ENCODE results near the gene MARCHF6. TPM values are rescaled to one million over a fixed set of nuclear protein-coding genes. Genes with fewer than 3 reads are reported as not detected.
A peak's percentile ranks its signal among the peaks of the same experiment; 100 is the strongest.

The MARCHF6 gene
- total and polyA plus RNA-seq, 2 experiments from 2014 or later = 70.8 to 77.5 TPM

DNA sequence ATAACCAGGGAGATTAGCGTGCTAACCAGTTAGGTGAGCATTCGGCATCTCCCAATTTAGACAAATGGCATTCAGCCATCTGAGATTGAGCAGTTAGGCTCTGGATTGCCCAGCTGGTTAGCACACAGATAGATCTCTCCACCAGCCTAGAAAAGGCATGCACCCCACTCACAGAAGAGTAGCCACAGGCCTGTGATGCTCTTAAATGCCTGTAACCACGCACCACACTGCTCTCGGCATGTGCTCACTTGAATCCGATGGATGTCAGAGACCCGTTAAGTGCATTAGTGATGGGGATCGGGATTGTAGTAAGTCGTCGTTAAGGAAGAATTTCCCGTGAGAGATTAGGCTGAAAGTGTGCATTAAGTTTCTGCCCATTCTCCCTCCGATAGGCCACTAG is 23.0 kb downstream of the MARCHF6 start:
- Mint-ChIP-seq H3K27me3 (ENCODE audit: insufficient read depth, low read depth, poor library complexity) (peaks cover 2% of the 10 kb centered on the region), H3K4me3 (no peak overlapping the region)

DNA sequence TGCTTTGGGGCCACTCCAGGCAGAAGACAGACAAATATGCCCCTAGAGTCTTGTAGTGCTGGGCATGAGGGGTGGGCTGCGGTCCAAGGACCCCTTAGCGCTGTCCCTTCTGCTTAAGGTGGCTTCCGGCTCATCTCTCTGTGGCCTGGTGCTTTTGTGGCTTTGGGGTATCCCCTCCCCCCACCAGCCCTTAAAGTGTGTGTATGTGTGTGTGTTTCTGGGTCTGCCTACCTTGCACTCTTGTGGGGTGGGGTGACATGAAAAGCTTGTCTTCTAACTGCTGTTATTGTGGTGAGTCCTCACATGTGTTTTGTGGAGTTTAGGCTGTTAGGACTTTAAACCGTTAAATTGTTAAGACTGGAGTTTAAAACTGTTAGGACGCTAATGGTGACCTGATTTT is 23.6 kb downstream of the MARCHF6 start:
- TF ChIP-seq CREB1 (CRISPR knock-in tag; IDR thresholded peaks at IDR 0.05; ENCODE audit: low read depth) (no peak), EZH2 (IDR thresholded peaks at IDR 0.05; ENCODE audit: low read depth, unreplicated experiment) (no peak), ZNF331 (CRISPR knock-in tag; IDR thresholded peaks at IDR 0.05; ENCODE audit: low read depth) (no peak), EZH2phosphoT487 (IDR thresholded peaks at IDR 0.05; ENCODE audit: unreplicated experiment) (no peak), ZNF114 (CRISPR knock-in tag; IDR thresholded peaks at IDR 0.05) (no peak)
- TF ChIP-seq, protein P1, sequence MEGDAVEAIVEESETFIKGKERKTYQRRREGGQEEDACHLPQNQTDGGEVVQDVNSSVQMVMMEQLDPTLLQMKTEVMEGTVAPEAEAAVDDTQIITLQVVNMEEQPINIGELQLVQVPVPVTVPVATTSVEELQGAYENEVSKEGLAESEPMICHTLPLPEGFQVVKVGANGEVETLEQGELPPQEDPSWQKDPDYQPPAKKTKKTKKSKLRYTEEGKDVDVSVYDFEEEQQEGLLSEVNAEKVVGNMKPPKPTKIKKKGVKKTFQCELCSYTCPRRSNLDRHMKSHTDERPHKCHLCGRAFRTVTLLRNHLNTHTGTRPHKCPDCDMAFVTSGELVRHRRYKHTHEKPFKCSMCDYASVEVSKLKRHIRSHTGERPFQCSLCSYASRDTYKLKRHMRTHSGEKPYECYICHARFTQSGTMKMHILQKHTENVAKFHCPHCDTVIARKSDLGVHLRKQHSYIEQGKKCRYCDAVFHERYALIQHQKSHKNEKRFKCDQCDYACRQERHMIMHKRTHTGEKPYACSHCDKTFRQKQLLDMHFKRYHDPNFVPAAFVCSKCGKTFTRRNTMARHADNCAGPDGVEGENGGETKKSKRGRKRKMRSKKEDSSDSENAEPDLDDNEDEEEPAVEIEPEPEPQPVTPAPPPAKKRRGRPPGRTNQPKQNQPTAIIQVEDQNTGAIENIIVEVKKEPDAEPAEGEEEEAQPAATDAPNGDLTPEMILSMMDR (conservative IDR thresholded peaks at IDR 0.05; ENCODE audit: low read depth in 2 of 2) = no peak
- TF ChIP-seq, protein P2, sequence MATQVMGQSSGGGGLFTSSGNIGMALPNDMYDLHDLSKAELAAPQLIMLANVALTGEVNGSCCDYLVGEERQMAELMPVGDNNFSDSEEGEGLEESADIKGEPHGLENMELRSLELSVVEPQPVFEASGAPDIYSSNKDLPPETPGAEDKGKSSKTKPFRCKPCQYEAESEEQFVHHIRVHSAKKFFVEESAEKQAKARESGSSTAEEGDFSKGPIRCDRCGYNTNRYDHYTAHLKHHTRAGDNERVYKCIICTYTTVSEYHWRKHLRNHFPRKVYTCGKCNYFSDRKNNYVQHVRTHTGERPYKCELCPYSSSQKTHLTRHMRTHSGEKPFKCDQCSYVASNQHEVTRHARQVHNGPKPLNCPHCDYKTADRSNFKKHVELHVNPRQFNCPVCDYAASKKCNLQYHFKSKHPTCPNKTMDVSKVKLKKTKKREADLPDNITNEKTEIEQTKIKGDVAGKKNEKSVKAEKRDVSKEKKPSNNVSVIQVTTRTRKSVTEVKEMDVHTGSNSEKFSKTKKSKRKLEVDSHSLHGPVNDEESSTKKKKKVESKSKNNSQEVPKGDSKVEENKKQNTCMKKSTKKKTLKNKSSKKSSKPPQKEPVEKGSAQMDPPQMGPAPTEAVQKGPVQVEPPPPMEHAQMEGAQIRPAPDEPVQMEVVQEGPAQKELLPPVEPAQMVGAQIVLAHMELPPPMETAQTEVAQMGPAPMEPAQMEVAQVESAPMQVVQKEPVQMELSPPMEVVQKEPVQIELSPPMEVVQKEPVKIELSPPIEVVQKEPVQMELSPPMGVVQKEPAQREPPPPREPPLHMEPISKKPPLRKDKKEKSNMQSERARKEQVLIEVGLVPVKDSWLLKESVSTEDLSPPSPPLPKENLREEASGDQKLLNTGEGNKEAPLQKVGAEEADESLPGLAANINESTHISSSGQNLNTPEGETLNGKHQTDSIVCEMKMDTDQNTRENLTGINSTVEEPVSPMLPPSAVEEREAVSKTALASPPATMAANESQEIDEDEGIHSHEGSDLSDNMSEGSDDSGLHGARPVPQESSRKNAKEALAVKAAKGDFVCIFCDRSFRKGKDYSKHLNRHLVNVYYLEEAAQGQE (IDR thresholded peaks at IDR 0.05; ENCODE audit: unreplicated experiment) = no peak
- H3K4me1 Mint-ChIP-seq = peaks cover 15% of the 10 kb centered on the region
- H3K27me3 ChIP-seq (ENCODE audit: insufficient read depth) = no peaks in the 10 kb centered on the region
- H3K4me2 ChIP-seq = no peak overlapping the region
- H3K27me3 Mint-ChIP-seq (ENCODE audit: insufficient read depth, low read depth, poor library complexity) = peaks cover 2% of the 10 kb centered on the region
- H3F3A ChIP-seq (replicated peaks; ENCODE audit: low read depth) = no peaks in the 10 kb centered on the region
- H3K79me2 ChIP-seq (replicated peaks; ENCODE audit: insufficient read depth) = peaks cover 78% of the 10 kb centered on the region
- H3K9me2 ChIP-seq (ENCODE audit: insufficient read depth) = no peaks in the 10 kb centered on the region
- H3K27ac ChIP-seq (ENCODE audit: low read depth) = no peak overlapping the region
- H3K36me3 ChIP-seq (ENCODE audit: insufficient read depth) = peaks cover 6% of the 10 kb centered on the region; the same call in 1 of the 2 replicates
- H3K4me3 ChIP-seq = no peak overlapping the region
- H3K4me1 ChIP-seq (ENCODE audit: insufficient read depth) = no peaks in the 10 kb centered on the region
- no peak overlapping the region for H3K4me3 Mint-ChIP-seq
- H3K27ac Mint-ChIP-seq = peak overlapping the region; percentile 60
- peaks cover 48% of the 10 kb centered on the region for H3K36me3 Mint-ChIP-seq (ENCODE audit: low read depth)
- H4K20me1 ChIP-seq (replicated peaks; ENCODE audit: insufficient read depth) = peaks cover 4% of the 10 kb centered on the region; the same call in 1 of the 2 replicates
- no peak for DNase-seq (ENCODE audit: low spot score)
- ATAC-seq = peak; percentile 33
- H3K9me3 Mint-ChIP-seq = peaks cover 8% of the 10 kb centered on the region; the same call in 2 of the 3 replicates
- no peak overlapping the region for H2AFZ ChIP-seq

More for the DNA sequence above, 23.0 kb downstream of the MARCHF6 start:
- Histone ChIP-seq H3K4me1 (ENCODE audit: insufficient read depth) (peaks cover 2% of the 10 kb centered on the region; the same call in 1 of the 2 replicates), H3K27ac (ENCODE audit: low read depth) (no peak overlapping the region), H2AFZ (no peak overlapping the region), H3K4me2 (no peak overlapping the region), H4K20me1 (replicated peaks; ENCODE audit: insufficient read depth) (0 out of 2 replicates have a peak, but pooled peaks cover 8% of the 10 kb centered on the region), H3K27me3 (ENCODE audit: insufficient read depth) (no peaks in the 10 kb centered on the region), H3K36me3 (ENCODE audit: insufficient read depth) (peaks cover 2% of the 10 kb centered on the region; the same call in 1 of the 2 replicates), H3K4me3 (no peak overlapping the region), H3K79me2 (replicated peaks; ENCODE audit: insufficient read depth) (peaks cover 78% of the 10 kb centered on the region), H3F3A (replicated peaks; ENCODE audit: low read depth) (no peaks in the 10 kb centered on the region), H3K9me2 (ENCODE audit: insufficient read depth) (no peaks in the 10 kb centered on the region)
- TF ChIP-seq JUNB (IDR thresholded peaks at IDR 0.05; ENCODE audit: unreplicated experiment) = no peak
- TF ChIP-seq STAT1 (IDR thresholded peaks at IDR 0.05; ENCODE audit: unreplicated experiment) = no peak
- TF ChIP-seq ZNF331 (CRISPR knock-in tag; IDR thresholded peaks at IDR 0.05; ENCODE audit: low read depth) = no peak
- no peak for TF ChIP-seq ZNF114 (CRISPR knock-in tag; IDR thresholded peaks at IDR 0.05)
- TF ChIP-seq CREB1 (CRISPR knock-in tag; IDR thresholded peaks at IDR 0.05; ENCODE audit: low read depth) = no peak
- no peak for DNase-seq (ENCODE audit: low spot score)
- Mint-ChIP-seq H3K9me3 (peaks cover 8% of the 10 kb centered on the region; the same call in 2 of the 3 replicates), H3K27ac (no peak overlapping the region), H3K36me3 (ENCODE audit: low read depth) (peaks cover 44% of the 10 kb centered on the region), H3K4me1 (peaks cover 15% of the 10 kb centered on the region)
- ATAC-seq = peak; percentile 36

Data from GM23338 (cell line).